Uterus (tissue), 2 donors: Measurements from ENCODE around the gene KCNG2.

Experiments used
- POLR2A ChIP-seq, 2 donors: fragments of 450-650 bp; IDR thresholded peaks; one replicate each; pipeline ENCODE4 v1.6.1; 2016; ENCODE audit warnings: antibody characterized with exemption in 2 of 2, mild to moderate bottlenecking in 1 of 2, moderate library complexity in 1 of 2
- TF ChIP-seq, protein P1 (sequence below), 4 experiments: fragments of 200-600 bp in 2 of 4; fragments of 450-650 bp in 2 of 4; sonication (generic) in 2 of 4; IDR thresholded peaks; one replicate each; pipeline ENCODE4 v1.5.1; 2016 to 2019; ENCODE audit warnings: antibody characterized with exemption in 4 of 4, mild to moderate bottlenecking in 2 of 4, moderate library complexity in 1 of 4

DNA sequence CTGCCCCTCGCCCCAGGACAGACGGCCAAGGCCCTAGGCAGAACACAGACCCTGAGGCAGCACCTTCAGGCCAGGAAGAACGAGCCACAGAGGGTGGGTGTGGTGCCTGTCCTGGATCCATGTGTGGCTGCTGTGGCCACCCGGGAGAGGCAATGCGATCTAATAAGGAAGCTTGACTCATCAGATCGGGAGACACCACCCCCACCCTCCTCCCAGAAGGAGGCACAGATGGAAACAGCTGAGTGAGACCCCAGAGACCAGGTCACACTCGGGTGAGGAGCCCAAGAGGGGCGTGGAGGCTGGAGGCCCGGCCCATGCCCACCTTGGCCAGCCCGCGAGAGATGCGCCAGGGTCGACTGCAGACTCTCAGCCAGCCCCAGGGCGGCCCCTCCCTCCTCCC, 20.3 kb downstream of the KCNG2 start:
- TF ChIP-seq POLR2A (IDR thresholded peaks at IDR 0.05), result no peak
- TF ChIP-seq, protein P1, sequence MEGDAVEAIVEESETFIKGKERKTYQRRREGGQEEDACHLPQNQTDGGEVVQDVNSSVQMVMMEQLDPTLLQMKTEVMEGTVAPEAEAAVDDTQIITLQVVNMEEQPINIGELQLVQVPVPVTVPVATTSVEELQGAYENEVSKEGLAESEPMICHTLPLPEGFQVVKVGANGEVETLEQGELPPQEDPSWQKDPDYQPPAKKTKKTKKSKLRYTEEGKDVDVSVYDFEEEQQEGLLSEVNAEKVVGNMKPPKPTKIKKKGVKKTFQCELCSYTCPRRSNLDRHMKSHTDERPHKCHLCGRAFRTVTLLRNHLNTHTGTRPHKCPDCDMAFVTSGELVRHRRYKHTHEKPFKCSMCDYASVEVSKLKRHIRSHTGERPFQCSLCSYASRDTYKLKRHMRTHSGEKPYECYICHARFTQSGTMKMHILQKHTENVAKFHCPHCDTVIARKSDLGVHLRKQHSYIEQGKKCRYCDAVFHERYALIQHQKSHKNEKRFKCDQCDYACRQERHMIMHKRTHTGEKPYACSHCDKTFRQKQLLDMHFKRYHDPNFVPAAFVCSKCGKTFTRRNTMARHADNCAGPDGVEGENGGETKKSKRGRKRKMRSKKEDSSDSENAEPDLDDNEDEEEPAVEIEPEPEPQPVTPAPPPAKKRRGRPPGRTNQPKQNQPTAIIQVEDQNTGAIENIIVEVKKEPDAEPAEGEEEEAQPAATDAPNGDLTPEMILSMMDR (IDR thresholded peaks at IDR 0.05), result no peak
